Prostate gland (tissue), 2 donors: ENCODE data around the gene OXLD1. TPM values are rescaled to one million over a fixed set of nuclear protein-coding genes. Genes with fewer than 3 reads are reported as not detected.

ENCODE experiments used
- DNase-seq: peaks from one replicate; pipeline ENCODE4 v3.0.0-alpha.2; 2019; ENCODE audit warnings: low spot score
- H3K27ac ChIP-seq, 2 donors: fragments of 200-600 bp; sonication (generic); 2 replicates each; pipeline ENCODE4 v1.5.1; 2017 to 2019
- H3K27me3 ChIP-seq: fragments of 200-600 bp; sonication (generic); replicated peaks from 2 replicates; pipeline ENCODE4 v1.5.1; 2019; ENCODE audit not compliant: insufficient read depth
- H3K36me3 ChIP-seq, 2 donors: fragments of 200-600 bp; sonication (generic); 1 replicate in 1 of 2; 2 replicates in 1 of 2; pipeline versions ENCODE4 v1.5.1 to v1.8.1; 2017 to 2019
- H3K4me1 ChIP-seq: fragments of 200-600 bp; sonication (generic); replicated peaks from 2 replicates; pipeline ENCODE4 v1.5.1; 2019
- H3K4me3 ChIP-seq, 2 donors: fragments of 200-600 bp; sonication (generic); 2 replicates each; pipeline ENCODE4 v1.5.1; 2017 to 2019
- H3K9me3 ChIP-seq: fragments of 200-600 bp; sonication (generic); 2 replicates; pipeline ENCODE4 v1.5.1; 2017
- POLR2A ChIP-seq: fragments of 450-650 bp; IDR thresholded peaks from one replicate; pipeline ENCODE4 v1.6.1; 2016; ENCODE audit warnings: antibody characterized with exemption, mild to moderate bottlenecking
- POLR2AphosphoS5 ChIP-seq: sonication (generic); formaldehyde crosslinking; IDR thresholded peaks from one replicate; pipeline ENCODE4 v1.6.1; 2017; ENCODE audit warnings: antibody characterized with exemption
- WGBS: methylation state at CpG from one replicate; pipeline ENCODE4 v1.1.5; 2018; 5-methylcytosine and 5-hydroxymethylcytosine counted together
- intact Hi-C: fragments of 100-400 bp; cut with DNase I; formaldehyde crosslinking; loops from one replicate; pipeline ENCODE4 v1.14.2; 2022
- microRNA-seq: library from miRNA; unstranded; fragments of <30 nt; microRNA quantifications from one replicate; pipeline ENCODE4, GENCODE V29; 2016
- small RNA-seq, 2 donors: library from RNA; depleted of rRNA; stranded (forward); fragments of <200 nt; gene quantifications; one replicate each; pipeline ENCODE3, GENCODE V24; 2016
- total RNA-seq, 2 donors: library from RNA; depleted of rRNA; stranded (reverse); fragments of >200 nt; gene quantifications; one replicate each; pipeline ENCODE4 v1.1.0, GENCODE V29; 2016
- TF ChIP-seq, protein P1 (sequence below), 4 experiments: fragments of 200-600 bp in 2 of 4; fragments of 450-650 bp in 2 of 4; sonication (generic) in 2 of 4; IDR thresholded peaks; 1 replicate in 3 of 4; 2 replicates in 1 of 4; pipeline ENCODE4 v1.5.1; 2016 to 2019; ENCODE audit warnings: antibody characterized with exemption in 4 of 4, mild to moderate bottlenecking in 2 of 4, moderate library complexity in 2 of 4

OXLD1 gene
- total RNA-seq, 2 donors from 2014 or later = 52.5 to 59.2 TPM

DNA sequence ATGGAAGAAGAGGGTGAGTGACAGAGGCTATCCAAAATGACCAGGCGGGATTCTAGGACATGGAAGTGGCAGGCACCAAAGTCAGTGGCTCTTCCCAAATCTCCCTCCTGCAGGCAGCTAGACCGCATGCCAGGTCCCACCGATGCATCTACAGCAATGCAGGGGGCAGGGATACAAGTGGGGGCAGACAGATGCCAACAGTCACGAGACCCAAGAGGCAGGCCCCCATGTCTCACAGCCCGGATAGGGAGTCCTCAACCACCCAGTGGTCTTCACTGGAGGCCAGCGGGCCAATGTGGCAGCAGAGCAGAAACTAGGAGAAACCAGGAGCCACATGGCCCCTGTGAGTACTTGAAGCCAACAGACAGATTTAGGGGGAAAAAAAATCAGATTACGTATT lies 49.5 kb downstream of the OXLD1 start:
- DNase-seq = no peak
- H3K36me3 ChIP-seq = peaks cover 2 to 8% of the 10 kb centered on the region in 2 donors
- no peaks in the 10 kb centered on the region for H3K9me3 ChIP-seq
- TF ChIP-seq POLR2A (no peak), POLR2AphosphoS5 (no peak)
- TF ChIP-seq, protein P1, sequence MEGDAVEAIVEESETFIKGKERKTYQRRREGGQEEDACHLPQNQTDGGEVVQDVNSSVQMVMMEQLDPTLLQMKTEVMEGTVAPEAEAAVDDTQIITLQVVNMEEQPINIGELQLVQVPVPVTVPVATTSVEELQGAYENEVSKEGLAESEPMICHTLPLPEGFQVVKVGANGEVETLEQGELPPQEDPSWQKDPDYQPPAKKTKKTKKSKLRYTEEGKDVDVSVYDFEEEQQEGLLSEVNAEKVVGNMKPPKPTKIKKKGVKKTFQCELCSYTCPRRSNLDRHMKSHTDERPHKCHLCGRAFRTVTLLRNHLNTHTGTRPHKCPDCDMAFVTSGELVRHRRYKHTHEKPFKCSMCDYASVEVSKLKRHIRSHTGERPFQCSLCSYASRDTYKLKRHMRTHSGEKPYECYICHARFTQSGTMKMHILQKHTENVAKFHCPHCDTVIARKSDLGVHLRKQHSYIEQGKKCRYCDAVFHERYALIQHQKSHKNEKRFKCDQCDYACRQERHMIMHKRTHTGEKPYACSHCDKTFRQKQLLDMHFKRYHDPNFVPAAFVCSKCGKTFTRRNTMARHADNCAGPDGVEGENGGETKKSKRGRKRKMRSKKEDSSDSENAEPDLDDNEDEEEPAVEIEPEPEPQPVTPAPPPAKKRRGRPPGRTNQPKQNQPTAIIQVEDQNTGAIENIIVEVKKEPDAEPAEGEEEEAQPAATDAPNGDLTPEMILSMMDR (IDR thresholded peaks at IDR 0.05) = no peak
- H3K27me3 ChIP-seq = no peaks in the 10 kb centered on the region
- no peak overlapping the region for H3K4me3 ChIP-seq
- 78% methylated on average over 7 of the region's 7 CpGs for WGBS
- intact Hi-C loops = no loop called here
- H3K27ac ChIP-seq = no peak overlapping the region
- no peaks in the 10 kb centered on the region for H3K4me1 ChIP-seq

DNA sequence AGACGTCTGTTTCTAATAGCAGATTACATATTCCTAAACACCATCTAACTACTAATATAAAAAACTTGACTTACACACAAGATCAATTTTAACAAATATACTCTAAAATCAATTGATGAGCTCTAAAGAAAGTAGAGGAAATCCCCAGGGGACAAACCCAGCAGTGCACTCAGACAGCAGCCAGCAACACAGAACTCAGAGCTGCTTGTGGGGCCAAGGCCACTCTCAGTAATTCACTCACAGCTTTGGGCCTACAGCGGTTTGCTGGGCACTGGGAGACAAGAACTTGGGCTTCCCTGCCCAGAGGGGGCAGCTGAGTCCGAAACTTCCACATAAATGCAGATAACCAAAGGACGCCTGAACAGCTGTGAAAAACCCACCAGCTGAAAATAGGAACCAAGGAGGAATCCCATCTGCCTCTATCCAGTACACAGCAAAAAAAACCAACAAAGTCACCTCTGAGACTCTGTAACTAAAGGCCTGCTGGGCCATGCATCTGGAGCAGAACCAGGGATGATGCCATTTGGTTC lies 50.9 kb downstream of the OXLD1 start:
- H3K36me3 ChIP-seq = peaks cover 0 to 2% of the 10 kb centered on the region in 2 donors
- no peak overlapping the region for H3K27ac ChIP-seq
- H3K27me3 ChIP-seq = no peaks in the 10 kb centered on the region
- no peak overlapping the region for H3K4me3 ChIP-seq
- DNase-seq = no peak
- H3K9me3 ChIP-seq = no peaks in the 10 kb centered on the region
- TF ChIP-seq POLR2AphosphoS5 (no peak), POLR2A (no peak)
- TF ChIP-seq, protein P1 (IDR thresholded peaks at IDR 0.05) = no peak
- WGBS = 94% methylated on average over 4 of the region's 4 CpGs
- intact Hi-C loops = no loop called here
- H3K4me1 ChIP-seq = no peaks in the 10 kb centered on the region

Small RNA genes lying within 50 kb of the gene (microRNA-seq; reads per million reads assigned to microRNA genes)
- gene MIR6786 = 0.59 reads per million

Small RNA genes lying within 50 kb of the gene (small RNA-seq; reads per million reads assigned to genes)
- 0 reads per million in 2 donors for gene MIR6786

Other genes with a start within 250 kb of the OXLD1 start
- 1,000 to 10,000 TPM; 2,438 to 3,181 TPM for gene ACTG1, start 153.8 kb downstream of the OXLD1 start, total RNA-seq
- gene FSCN2, start 138.2 kb downstream of the OXLD1 start, total RNA-seq = 1 to 10 TPM; 3.1 to 5.6 TPM
- 10 to 100 TPM; 27.8 to 44.4 TPM for gene FAAP100, start 114.3 kb downstream of the OXLD1 start, total RNA-seq
- 10 to 100 TPM; 40.1 to 84.8 TPM for gene NPLOC4, start 29.5 kb downstream of the OXLD1 start, total RNA-seq
- gene TSPAN10, start 29.4 kb downstream of the OXLD1 start, total RNA-seq = 1 to 10 TPM; 2.5 to 2.9 TPM
- not detected for gene PDE6G, start 10.1 kb downstream of the OXLD1 start, total RNA-seq
- 10 to 100 TPM; 18.5 to 27.7 TPM for gene CCDC137, start 132 bp upstream of the OXLD1 start, total RNA-seq
- gene ARL16, start 17.2 kb upstream of the OXLD1 start, total RNA-seq = 10 to 100 TPM; 27.9 to 49.5 TPM
- gene HGS, start 17.4 kb upstream of the OXLD1 start, total RNA-seq = 100 to 1,000 TPM; 102 to 167 TPM
- gene MRPL12, start 36.8 kb upstream of the OXLD1 start, total RNA-seq = 10 to 100 TPM; 53.4 to 63.5 TPM
- 10 to 100 TPM; 39.1 to 39.4 TPM for gene SLC25A10, start 45.7 kb upstream of the OXLD1 start, total RNA-seq
- gene GCGR, start 137.5 kb upstream of the OXLD1 start, total RNA-seq = under 1 TPM in 1 of 2 donors, not detected in 1; 0.97 TPM
- gene MCRIP1, start 166.7 kb upstream of the OXLD1 start, total RNA-seq = 100 to 1,000 TPM in 1 of 2 donors, 10 to 100 TPM in 1; 83.6 to 150 TPM
- 1 to 10 TPM in 1 of 2 donors, not detected in 1; 1.6 TPM for gene PPP1R27, start 168.4 kb upstream of the OXLD1 start, total RNA-seq
- 1,000 to 10,000 TPM in 1 of 2 donors, 100 to 1,000 TPM in 1; 509 to 2,101 TPM for gene P4HB, start 193.9 kb upstream of the OXLD1 start, total RNA-seq
- gene ARHGDIA, start 204.7 kb upstream of the OXLD1 start, total RNA-seq = 100 to 1,000 TPM; 193 to 274 TPM
- gene ALYREF, start 225.0 kb upstream of the OXLD1 start, total RNA-seq = 100 to 1,000 TPM in 1 of 2 donors, 10 to 100 TPM in 1; 83.9 to 108 TPM
- gene ANAPC11, start 225.1 kb upstream of the OXLD1 start, total RNA-seq = 100 to 1,000 TPM; 128 to 278 TPM
- 10 to 100 TPM in 1 of 2 donors, 1 to 10 TPM in 1; 9.8 to 10.9 TPM for gene NPB, start 235.6 kb upstream of the OXLD1 start, total RNA-seq
- 10 to 100 TPM; 51.4 to 69.2 TPM for gene PCYT2, start 244.8 kb upstream of the OXLD1 start, total RNA-seq